Stomach (tissue), 4 donors: ENCODE results near the gene SPPL2A.

ENCODE experiments used
- EP300 ChIP-seq: sonication (generic); formaldehyde crosslinking; IDR thresholded peaks from one replicate; pipeline ENCODE4 v1.6.1; 2017; ENCODE audit warnings: antibody characterized with exemption
- POLR2A ChIP-seq, 4 donors: fragments of 450-650 bp; IDR thresholded peaks; one replicate each; pipeline ENCODE4 v1.6.1; 2016; ENCODE audit warnings: antibody characterized with exemption in 4 of 4, control low read depth in 2 of 4, mild to moderate bottlenecking in 1 of 4, moderate library complexity in 1 of 4
- TF ChIP-seq, protein P1 (sequence below), 7 experiments: fragments of 450-650 bp in 4 of 7; fragments of 200-600 bp in 3 of 7; sonication (generic) in 3 of 7; IDR thresholded peaks; one replicate each; pipeline ENCODE4 v1.5.1; 2016 to 2019; ENCODE audit warnings: antibody characterized with exemption in 7 of 7, control low read depth in 2 of 7, mild to moderate bottlenecking in 1 of 7

DNA sequence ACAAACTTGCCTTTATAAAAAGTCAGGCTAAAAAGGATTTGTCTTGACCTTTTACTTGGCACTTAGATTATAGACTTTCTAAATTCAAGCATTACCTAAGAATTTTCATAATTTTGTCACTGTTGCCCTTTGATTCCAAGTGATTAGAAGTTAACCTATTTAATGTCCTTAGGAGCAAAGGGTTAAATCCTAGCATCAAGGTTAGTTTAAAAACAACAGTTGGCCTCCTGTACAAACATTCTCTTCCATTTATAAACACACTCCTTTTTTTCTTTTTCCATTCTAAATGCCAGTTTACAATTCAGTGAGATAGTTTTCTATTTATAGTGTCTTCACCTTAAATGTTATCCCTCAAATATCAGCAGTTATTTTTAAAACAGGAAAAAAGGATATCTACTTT, 18.4 kb upstream of the SPPL2A start:
- TF ChIP-seq, protein P1, sequence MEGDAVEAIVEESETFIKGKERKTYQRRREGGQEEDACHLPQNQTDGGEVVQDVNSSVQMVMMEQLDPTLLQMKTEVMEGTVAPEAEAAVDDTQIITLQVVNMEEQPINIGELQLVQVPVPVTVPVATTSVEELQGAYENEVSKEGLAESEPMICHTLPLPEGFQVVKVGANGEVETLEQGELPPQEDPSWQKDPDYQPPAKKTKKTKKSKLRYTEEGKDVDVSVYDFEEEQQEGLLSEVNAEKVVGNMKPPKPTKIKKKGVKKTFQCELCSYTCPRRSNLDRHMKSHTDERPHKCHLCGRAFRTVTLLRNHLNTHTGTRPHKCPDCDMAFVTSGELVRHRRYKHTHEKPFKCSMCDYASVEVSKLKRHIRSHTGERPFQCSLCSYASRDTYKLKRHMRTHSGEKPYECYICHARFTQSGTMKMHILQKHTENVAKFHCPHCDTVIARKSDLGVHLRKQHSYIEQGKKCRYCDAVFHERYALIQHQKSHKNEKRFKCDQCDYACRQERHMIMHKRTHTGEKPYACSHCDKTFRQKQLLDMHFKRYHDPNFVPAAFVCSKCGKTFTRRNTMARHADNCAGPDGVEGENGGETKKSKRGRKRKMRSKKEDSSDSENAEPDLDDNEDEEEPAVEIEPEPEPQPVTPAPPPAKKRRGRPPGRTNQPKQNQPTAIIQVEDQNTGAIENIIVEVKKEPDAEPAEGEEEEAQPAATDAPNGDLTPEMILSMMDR (IDR thresholded peaks at IDR 0.05) = no peak
- TF ChIP-seq POLR2A (IDR thresholded peaks at IDR 0.05) (no peak), EP300 (no peak)
